Effector memory CD8-positive, alpha-beta T cell (primary cell): ENCODE measurements around the gene GLI3.

Source experiments
- ATAC-seq: fragments of 150-1000 bp; cut with Tn5 transposase; replicated peaks from 2 replicates; pipeline ENCODE4 v1.10.0; 2021; ENCODE audit warnings: mild to moderate bottlenecking, moderate library complexity
- DNase-seq, 3 experiments: peaks; one replicate each; pipeline ENCODE4 v3.0.0; 2021
- H3K27ac Mint-ChIP-seq, 2 donors: one replicate each; pipeline ENCODE4 v1.8.0; 2022; ENCODE audit warnings: mild to moderate bottlenecking in 2 of 2, mixed read lengths in 2 of 2, moderate library complexity in 2 of 2
- H3K27me3 Mint-ChIP-seq, 2 donors: one replicate each; pipeline ENCODE4 v1.8.0; 2022; ENCODE audit warnings: mixed read lengths in 2 of 2
- H3K36me3 Mint-ChIP-seq: one replicate; pipeline ENCODE4 v1.8.0; 2022; ENCODE audit warnings: mild to moderate bottlenecking, moderate library complexity, mixed read lengths; ENCODE audit not compliant: insufficient read depth
- H3K4me1 Mint-ChIP-seq, 2 donors: one replicate each; pipeline ENCODE4 v1.8.0; 2022; ENCODE audit warnings: low read depth in 2 of 2, mixed read lengths in 2 of 2
- H3K4me3 Mint-ChIP-seq, 2 donors: one replicate each; pipeline ENCODE4 v1.8.0; 2022; ENCODE audit warnings: mild to moderate bottlenecking in 2 of 2, mixed read lengths in 2 of 2, moderate library complexity in 2 of 2
- H3K9me3 Mint-ChIP-seq, 2 donors: one replicate each; pipeline ENCODE4 v1.8.0; 2022; ENCODE audit warnings: mixed read lengths in 2 of 2

GLI3 gene

GRCh38 chr7:42021631-42022030 lies 215.4 kb downstream of the GLI3 start:
- DNase-seq (no peak), ATAC-seq (no peak)
- Mint-ChIP-seq H3K4me3 (no peak overlapping the region), H3K27ac (no peak overlapping the region), H3K36me3 (no peaks in the 10 kb centered on the region), H3K9me3 (peaks cover 0 to 2% of the 10 kb centered on the region in 2 donors), H3K27me3 (peaks cover 0 to 8% of the 10 kb centered on the region in 2 donors), H3K4me1 (no peaks in the 10 kb centered on the region)

- H3K36me3 Mint-ChIP-seq: no peaks in the 10 kb centered on the region
- no peak overlapping the region for H3K4me3 Mint-ChIP-seq
- no peak overlapping the region for H3K27ac Mint-ChIP-seq
- DNase-seq: no peak
- no peak for ATAC-seq
- no peaks in the 10 kb centered on the region for H3K4me1 Mint-ChIP-seq
- H3K27me3 Mint-ChIP-seq: peaks cover 0 to 8% of the 10 kb centered on the region in 2 donors
- H3K9me3 Mint-ChIP-seq: peaks cover 0 to 3% of the 10 kb centered on the region in 2 donors
Measured at GRCh38 chr7:42020061-42020460, 216.9 kb downstream of the GLI3 start.

- no peak overlapping the region for H3K4me3 Mint-ChIP-seq
- peaks cover 9 to 11% of the 10 kb centered on the region in 2 donors for H3K9me3 Mint-ChIP-seq
- H3K36me3 Mint-ChIP-seq: no peaks in the 10 kb centered on the region
- H3K4me1 Mint-ChIP-seq: no peaks in the 10 kb centered on the region
- no peak overlapping the region for H3K27ac Mint-ChIP-seq
- peaks cover 0 to 8% of the 10 kb centered on the region in 2 donors for H3K27me3 Mint-ChIP-seq
- ATAC-seq (no peak), DNase-seq (no peak)
Measured at GRCh38 chr7:42017349-42017986, 219.5 kb downstream of the GLI3 start.

- DNase-seq (no peak), ATAC-seq (no peak)
- Mint-ChIP-seq H3K27me3 (peaks cover 0 to 8% of the 10 kb centered on the region in 2 donors), H3K36me3 (no peaks in the 10 kb centered on the region), H3K4me3 (no peak overlapping the region), H3K9me3 (peaks cover 9 to 11% of the 10 kb centered on the region in 2 donors), H3K27ac (no peak overlapping the region), H3K4me1 (no peaks in the 10 kb centered on the region)
Measured at GRCh38 chr7:42016517-42016916, 220.5 kb downstream of the GLI3 start.

- no peaks in the 10 kb centered on the region for H3K36me3 Mint-ChIP-seq
- ATAC-seq: no peak
- H3K4me3 Mint-ChIP-seq: no peak overlapping the region
Measured at GRCh38 chr7:42014625-42015618, 222.1 kb downstream of the GLI3 start.

GRCh38 chr7:42012786-42013360 lies 224.1 kb downstream of the GLI3 start:
- no peak overlapping the region for H3K27ac Mint-ChIP-seq
- DNase-seq: no peak

More at GRCh38 chr7:42014625-42015618, 222.1 kb downstream of the GLI3 start:
- DNase-seq: no peak
- H3K9me3 Mint-ChIP-seq: peaks cover 9 to 11% of the 10 kb centered on the region in 2 donors
- no peaks in the 10 kb centered on the region for H3K4me1 Mint-ChIP-seq
- H3K27me3 Mint-ChIP-seq: peaks cover 0 to 14% of the 10 kb centered on the region in 2 donors
- H3K27ac Mint-ChIP-seq: no peak overlapping the region

GRCh38 chr7:42012313-42012712 lies 224.7 kb downstream of the GLI3 start:
- peaks cover 0 to 11% of the 10 kb centered on the region in 2 donors for H3K27me3 Mint-ChIP-seq
- no peak for ATAC-seq
- no peaks in the 10 kb centered on the region for H3K36me3 Mint-ChIP-seq
- peaks cover 9 to 11% of the 10 kb centered on the region in 2 donors for H3K9me3 Mint-ChIP-seq
- H3K27ac Mint-ChIP-seq: no peak overlapping the region
- H3K4me1 Mint-ChIP-seq: no peaks in the 10 kb centered on the region
- DNase-seq: no peak
- no peak overlapping the region for H3K4me3 Mint-ChIP-seq

More at GRCh38 chr7:42012786-42013360, 224.1 kb downstream of the GLI3 start:
- Mint-ChIP-seq H3K27me3 (peaks cover 0 to 16% of the 10 kb centered on the region in 2 donors), H3K4me3 (no peak overlapping the region), H3K36me3 (no peaks in the 10 kb centered on the region), H3K4me1 (no peaks in the 10 kb centered on the region), H3K9me3 (peaks cover 9 to 11% of the 10 kb centered on the region in 2 donors)
- no peak for ATAC-seq

GRCh38 chr7:42011846-42012245 lies 225.2 kb downstream of the GLI3 start:
- Mint-ChIP-seq H3K36me3 (no peaks in the 10 kb centered on the region), H3K4me3 (no peak overlapping the region), H3K27ac (no peak overlapping the region), H3K9me3 (peaks cover 8 to 11% of the 10 kb centered on the region in 2 donors), H3K4me1 (no peaks in the 10 kb centered on the region), H3K27me3 (peaks cover 0 to 8% of the 10 kb centered on the region in 2 donors)
- no peak for DNase-seq
- ATAC-seq: no peak

- Mint-ChIP-seq H3K9me3 (peaks cover 6 to 11% of the 10 kb centered on the region in 2 donors), H3K36me3 (no peaks in the 10 kb centered on the region), H3K4me3 (no peak overlapping the region), H3K4me1 (no peaks in the 10 kb centered on the region), H3K27me3 (peaks cover 0 to 8% of the 10 kb centered on the region in 2 donors), H3K27ac (no peak overlapping the region)
- ATAC-seq: no peak
- no peak for DNase-seq
Measured at GRCh38 chr7:42010751-42011150, 226.3 kb downstream of the GLI3 start.

GRCh38 chr7:42006801-42007513 lies 230.1 kb downstream of the GLI3 start:
- DNase-seq: no peak
- no peak overlapping the region for H3K4me3 Mint-ChIP-seq
- no peaks in the 10 kb centered on the region for H3K9me3 Mint-ChIP-seq
- peaks cover 0 to 8% of the 10 kb centered on the region in 2 donors for H3K27me3 Mint-ChIP-seq
- H3K27ac Mint-ChIP-seq: peak overlapping the region in 1 of 2 donors; percentile 86
- H3K36me3 Mint-ChIP-seq: no peaks in the 10 kb centered on the region
- no peaks in the 10 kb centered on the region for H3K4me1 Mint-ChIP-seq
- ATAC-seq: no peak

- H3K9me3 Mint-ChIP-seq: no peaks in the 10 kb centered on the region
- H3K27me3 Mint-ChIP-seq: peaks cover 16 to 18% of the 10 kb centered on the region in 2 donors
- no peak overlapping the region for H3K27ac Mint-ChIP-seq
- no peak for ATAC-seq
- DNase-seq: no peak
- H3K4me3 Mint-ChIP-seq: no peak overlapping the region
- no peaks in the 10 kb centered on the region for H3K4me1 Mint-ChIP-seq
- H3K36me3 Mint-ChIP-seq: no peaks in the 10 kb centered on the region
Measured at GRCh38 chr7:42002654-42003053, 234.4 kb downstream of the GLI3 start.

- DNase-seq (no peak), ATAC-seq (no peak)
- peaks cover 0 to 1% of the 10 kb centered on the region in 2 donors for H3K4me1 Mint-ChIP-seq
- no peak overlapping the region for H3K27ac Mint-ChIP-seq
- H3K27me3 Mint-ChIP-seq: peaks cover 16 to 18% of the 10 kb centered on the region in 2 donors
- no peaks in the 10 kb centered on the region for H3K36me3 Mint-ChIP-seq
- no peak overlapping the region for H3K4me3 Mint-ChIP-seq
- H3K9me3 Mint-ChIP-seq: no peaks in the 10 kb centered on the region
Measured at GRCh38 chr7:41999736-42000283, 237.2 kb downstream of the GLI3 start.

GRCh38 chr7:41998041-41998440 lies 239.0 kb downstream of the GLI3 start:
- DNase-seq (no peak), ATAC-seq (no peak)
- no peaks in the 10 kb centered on the region for H3K36me3 Mint-ChIP-seq
- no peak overlapping the region for H3K4me3 Mint-ChIP-seq
- peaks cover 0 to 1% of the 10 kb centered on the region in 2 donors for H3K4me1 Mint-ChIP-seq
- no peaks in the 10 kb centered on the region for H3K9me3 Mint-ChIP-seq
- peaks cover 16 to 18% of the 10 kb centered on the region in 2 donors for H3K27me3 Mint-ChIP-seq
- no peak overlapping the region for H3K27ac Mint-ChIP-seq
